HT-29 (cell line): Measurements from ENCODE around the gene MORC3. TPM values are rescaled to one million over a fixed set of nuclear protein-coding genes. Genes with fewer than 3 reads are reported as not detected.

ENCODE experiments used
- DNase-seq: peaks from one replicate; pipeline ENCODE4 v3.0.0-alpha.2; 2015; ENCODE audit warnings: low spot score
- small RNA-seq: library from RNA; depleted of rRNA; stranded (forward); fragments of <200 nt; gene quantifications from one replicate; pipeline ENCODE3, GENCODE V24; 2014
- total RNA-seq: library from RNA; depleted of rRNA; stranded (reverse); fragments of >200 nt; shearing (Covaris generic); gene quantifications from 2 replicates; pipeline ENCODE4 v1.2.3, GENCODE V29; 2014; rRNA removed

The MORC3 gene
- total RNA-seq, 1 experiment from 2014 or later = 6.8 TPM

- DNase-seq = no peak
Observed at GRCh38 chr21:36423771-36424433, 103.9 kb downstream of the MORC3 start.

- no peak for DNase-seq
Observed at GRCh38 chr21:36424592-36424991, 104.6 kb downstream of the MORC3 start.

- no peak for DNase-seq
Observed at GRCh38 chr21:36425286-36425685, 105.3 kb downstream of the MORC3 start.

Small RNA genes lying within 50 kb of the gene (small RNA-seq; reads per million reads assigned to genes)
- not detected for gene ATP5MFP1

Other genes with a start within 250 kb of the MORC3 start
- 0.16 TPM in 1 of 2 replicates, not detected in the other for gene CBR3, start 185.1 kb upstream of the MORC3 start, total RNA-seq
- 3.5 and 4.3 TPM in 2 replicates for gene DOP1B, start 163.4 kb upstream of the MORC3 start, total RNA-seq
- gene CHAF1B, start 65.2 kb downstream of the MORC3 start, total RNA-seq = 5.7 and 8.0 TPM in 2 replicates
- not detected in 2 replicates for gene CLDN14, start 159.9 kb downstream of the MORC3 start, total RNA-seq